Neutrophil (primary cell): ENCODE measurements around the gene ECE1.

Source experiments
- H3K27ac ChIP-seq: fragments of 200-600 bp; sonication (generic); 2 replicates; pipeline ENCODE4 v1.5.1; 2016; ENCODE audit warnings: mild to moderate bottlenecking, moderate library complexity
- H3K27me3 ChIP-seq: fragments of 200-600 bp; sonication (generic); 2 replicates; pipeline ENCODE4 v1.6.0; 2016; ENCODE audit warnings: mild to moderate bottlenecking
- H3K36me3 ChIP-seq: fragments of 200-600 bp; sonication (generic); 2 replicates; pipeline ENCODE4 v1.5.1; 2017
- H3K4me1 ChIP-seq, 2 experiments: fragments of 200-600 bp in 1 of 2; sonication (generic) in 1 of 2; 1 replicate in 1 of 2; 2 replicates in 1 of 2; pipeline versions ENCODE4 v1.5.1 to v1.6.1; 2013 to 2016; ENCODE audit warnings: low read depth in 1 of 2, low read length in 1 of 2, mild to moderate bottlenecking in 1 of 2, moderate library complexity in 1 of 2; ENCODE audit not compliant: control insufficient read depth in 1 of 2, insufficient read depth in 1 of 2
- H3K4me3 ChIP-seq, 2 experiments: fragments of 200-600 bp in 1 of 2; sonication (generic) in 1 of 2; 1 replicate in 1 of 2; 2 replicates in 1 of 2; pipeline ENCODE4 v1.5.1; 2013 to 2016; ENCODE audit warnings: low read depth in 1 of 2, low read length in 1 of 2, mild to moderate bottlenecking in 1 of 2, moderate library complexity in 1 of 2
- H3K9me3 ChIP-seq: fragments of 200-600 bp; sonication (generic); 2 replicates; pipeline ENCODE4 v1.5.1; 2016
- TF ChIP-seq, protein P1 (sequence below): fragments of 200-600 bp; sonication (generic); IDR thresholded peaks from 2 replicates; pipeline ENCODE4 v1.5.1; 2016; ENCODE audit warnings: antibody characterized with exemption

Gene ECE1

DNA sequence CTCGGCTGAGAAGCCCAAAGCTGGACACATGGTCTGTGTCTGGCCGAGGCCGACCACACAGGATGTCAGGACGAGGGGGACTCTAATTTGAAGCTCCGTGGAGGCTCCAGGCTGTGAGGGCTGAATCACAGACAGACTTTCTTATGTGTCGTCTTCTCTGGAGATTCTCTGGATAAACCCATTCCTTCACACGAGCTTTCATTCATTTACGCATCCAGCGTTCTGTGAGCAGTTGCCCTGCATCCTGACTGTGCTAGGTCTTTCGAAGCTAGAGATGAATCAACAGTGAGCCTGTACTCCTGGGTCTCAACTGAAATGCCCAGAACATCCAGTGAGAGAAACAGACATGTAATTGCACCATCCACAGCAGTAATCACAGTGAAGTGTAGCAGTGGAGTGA lies 49.6 kb downstream of the ECE1 start:
- no peak overlapping the region for H3K4me3 ChIP-seq
- TF ChIP-seq, protein P1, sequence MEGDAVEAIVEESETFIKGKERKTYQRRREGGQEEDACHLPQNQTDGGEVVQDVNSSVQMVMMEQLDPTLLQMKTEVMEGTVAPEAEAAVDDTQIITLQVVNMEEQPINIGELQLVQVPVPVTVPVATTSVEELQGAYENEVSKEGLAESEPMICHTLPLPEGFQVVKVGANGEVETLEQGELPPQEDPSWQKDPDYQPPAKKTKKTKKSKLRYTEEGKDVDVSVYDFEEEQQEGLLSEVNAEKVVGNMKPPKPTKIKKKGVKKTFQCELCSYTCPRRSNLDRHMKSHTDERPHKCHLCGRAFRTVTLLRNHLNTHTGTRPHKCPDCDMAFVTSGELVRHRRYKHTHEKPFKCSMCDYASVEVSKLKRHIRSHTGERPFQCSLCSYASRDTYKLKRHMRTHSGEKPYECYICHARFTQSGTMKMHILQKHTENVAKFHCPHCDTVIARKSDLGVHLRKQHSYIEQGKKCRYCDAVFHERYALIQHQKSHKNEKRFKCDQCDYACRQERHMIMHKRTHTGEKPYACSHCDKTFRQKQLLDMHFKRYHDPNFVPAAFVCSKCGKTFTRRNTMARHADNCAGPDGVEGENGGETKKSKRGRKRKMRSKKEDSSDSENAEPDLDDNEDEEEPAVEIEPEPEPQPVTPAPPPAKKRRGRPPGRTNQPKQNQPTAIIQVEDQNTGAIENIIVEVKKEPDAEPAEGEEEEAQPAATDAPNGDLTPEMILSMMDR = no peak
- H3K9me3 ChIP-seq = peaks cover 5% of the 10 kb centered on the region
- H3K4me1 ChIP-seq = no peaks in the 10 kb centered on the region
- no peak overlapping the region for H3K27ac ChIP-seq
- peaks cover 100% of the 10 kb centered on the region for H3K36me3 ChIP-seq
- no peaks in the 10 kb centered on the region for H3K27me3 ChIP-seq

DNA sequence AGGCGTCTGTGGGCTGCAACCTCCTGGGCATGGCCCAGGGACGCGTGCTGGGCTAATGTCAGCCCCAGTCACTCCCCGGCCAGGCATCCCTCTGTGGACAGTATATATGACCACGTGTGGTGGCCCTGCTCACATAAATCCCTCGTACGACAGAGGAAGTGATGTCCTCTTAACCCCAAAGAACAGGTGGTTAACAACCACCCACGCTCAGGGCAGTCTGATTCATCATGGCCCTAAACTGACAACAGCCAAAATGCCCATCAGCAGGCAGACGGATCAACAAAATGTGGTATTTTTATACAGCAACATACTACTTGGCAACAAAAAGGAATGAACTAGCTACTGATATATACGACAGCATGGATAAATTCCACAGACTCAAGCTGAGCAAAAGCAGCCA lies 51.0 kb downstream of the ECE1 start:
- Histone ChIP-seq H3K4me1 (no peaks in the 10 kb centered on the region), H3K9me3 (peaks cover 7% of the 10 kb centered on the region), H3K4me3 (no peak overlapping the region), H3K27me3 (no peaks in the 10 kb centered on the region), H3K27ac (no peak overlapping the region), H3K36me3 (peaks cover 100% of the 10 kb centered on the region)
- TF ChIP-seq, protein P1 = no peak

DNA sequence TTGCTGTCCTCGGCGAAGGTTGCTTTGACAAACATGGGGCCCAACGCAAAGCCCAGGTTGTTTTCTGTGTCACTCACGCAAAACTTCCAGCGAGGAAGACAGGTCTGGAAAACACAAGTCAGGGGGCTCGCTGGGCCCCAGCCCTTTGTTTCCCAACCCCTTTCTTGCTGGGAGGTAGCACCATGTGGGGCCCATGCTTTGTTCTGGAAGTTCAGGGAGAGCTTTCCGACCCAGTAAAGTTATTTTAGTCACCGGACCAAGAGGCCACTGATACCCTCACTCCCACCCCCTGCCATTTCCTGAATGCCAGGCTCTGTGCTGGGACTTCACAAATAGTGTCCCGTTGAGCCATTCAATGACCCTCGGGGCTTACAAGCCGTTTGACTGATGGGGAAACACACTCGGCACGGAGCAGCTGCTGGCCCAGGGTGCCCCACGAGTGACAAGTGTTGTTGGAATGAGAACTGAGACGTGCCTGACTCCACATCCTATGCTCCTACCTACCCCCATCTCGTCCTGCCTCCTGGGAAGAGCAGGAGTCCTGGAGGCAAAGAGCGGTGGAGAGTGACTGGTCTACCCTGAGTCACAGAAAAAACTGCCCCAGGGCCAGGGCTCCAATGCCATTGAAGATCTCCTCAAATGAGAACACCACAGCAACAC lies 52.0 kb downstream of the ECE1 start:
- peaks cover 100% of the 10 kb centered on the region for H3K36me3 ChIP-seq

DNA sequence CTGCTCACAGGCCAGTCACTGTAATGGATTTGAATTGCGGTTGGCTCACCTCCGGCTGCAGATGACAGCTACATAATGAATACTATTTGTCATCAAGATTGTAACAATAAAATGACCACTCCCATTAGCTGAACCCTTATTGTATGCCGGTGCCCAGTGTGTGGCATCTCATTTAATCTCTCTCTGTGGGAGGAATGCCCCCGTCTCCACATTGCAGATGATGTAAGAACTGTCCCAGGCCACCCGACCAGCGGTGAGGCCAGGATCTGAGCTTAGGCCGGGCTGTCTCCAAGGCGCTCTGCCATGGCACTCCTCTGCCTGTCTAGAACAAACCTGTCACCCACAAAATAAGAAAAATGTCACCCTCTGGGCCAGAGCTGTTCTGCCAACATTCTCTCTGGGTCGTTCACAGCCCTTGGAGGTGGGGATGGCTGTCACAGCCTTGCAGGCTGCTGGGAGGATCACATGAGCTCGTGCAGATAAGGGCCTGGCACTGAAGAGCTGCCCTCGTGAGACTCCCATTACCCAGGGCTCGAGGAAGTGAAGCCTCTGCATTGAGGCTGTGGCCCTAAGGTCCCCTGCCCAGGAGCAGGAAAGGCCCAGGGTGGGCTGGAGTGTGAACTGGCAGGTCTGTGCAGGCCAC lies 52.7 kb downstream of the ECE1 start:
- Histone ChIP-seq H3K27ac (no peak overlapping the region), H3K4me1 (no peaks in the 10 kb centered on the region), H3K36me3 (peaks cover 100% of the 10 kb centered on the region), H3K27me3 (no peaks in the 10 kb centered on the region), H3K9me3 (peaks cover 7% of the 10 kb centered on the region), H3K4me3 (no peak overlapping the region)
- TF ChIP-seq, protein P1 = no peak

More for the DNA sequence above, 52.0 kb downstream of the ECE1 start:
- Histone ChIP-seq H3K4me1 (no peaks in the 10 kb centered on the region), H3K27ac (no peak overlapping the region), H3K4me3 (no peak overlapping the region), H3K27me3 (no peaks in the 10 kb centered on the region), H3K9me3 (peaks cover 7% of the 10 kb centered on the region)
- TF ChIP-seq, protein P1 = no peak

DNA sequence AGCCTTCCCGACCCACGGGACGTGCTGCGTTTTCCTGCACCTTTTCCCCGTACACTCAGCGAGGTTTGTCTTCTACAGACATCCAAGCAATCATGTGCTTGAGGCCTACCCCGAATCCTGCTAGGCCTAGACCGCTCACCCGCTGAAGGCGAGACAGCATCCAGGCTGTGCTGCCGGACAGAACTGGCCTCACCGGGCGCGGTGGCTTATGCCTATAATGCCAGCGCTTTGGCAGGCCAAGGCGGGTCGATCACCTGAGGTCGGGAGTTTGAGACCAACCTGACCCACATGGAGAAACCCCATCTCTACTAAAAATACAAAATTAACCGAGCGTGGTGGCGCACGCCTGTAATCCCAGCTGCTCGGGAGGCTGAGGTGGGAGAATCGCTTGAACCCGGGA lies 54.1 kb downstream of the ECE1 start:
- peaks cover 7% of the 10 kb centered on the region for H3K9me3 ChIP-seq
- H3K4me1 ChIP-seq = no peaks in the 10 kb centered on the region
- TF ChIP-seq, protein P1 = no peak
- no peak overlapping the region for H3K27ac ChIP-seq
- H3K27me3 ChIP-seq = no peaks in the 10 kb centered on the region
- H3K36me3 ChIP-seq = peaks cover 100% of the 10 kb centered on the region
- H3K4me3 ChIP-seq = no peak overlapping the region
